PC-3 (cell line): Measurements from ENCODE around the gene PDE6A. TPM values are rescaled to one million over a fixed set of nuclear protein-coding genes. Genes with fewer than 3 reads are reported as not detected.
A peak's percentile ranks its signal among the peaks of the same experiment; 100 is the strongest.

Experiments used
- ATAC-seq: fragments of 200-7000 bp; cut with Tn5 transposase; 2 replicates; pipeline ENCODE4 v1.9.1; 2020; ENCODE audit warnings: mild to moderate bottlenecking, moderate library complexity
- BruUV-seq: library from RNA; stranded (reverse); fragments of 400-500 nt; replicated peaks from 2 replicates; lab custom pipeline; 2021; lab: Mats Ljungman, UMichigan
- CTCF ChIA-PET: fragments of 300-600 bp; sonication (Branson Sonifier 250); formaldehyde crosslinking; loops from one replicate; lab custom pipeline; 2022; ENCODE audit warnings: antibody characterized with exemption; lab: Charles Lee
- POLR2A ChIA-PET: fragments of 300-600 bp; sonication (Branson Sonifier 250); formaldehyde crosslinking; loops from one replicate; lab custom pipeline; 2022; ENCODE audit warnings: antibody characterized with exemption; ENCODE audit not compliant: unreplicated experiment; lab: Charles Lee
- DNase-seq: peaks from one replicate; pipeline ENCODE4 v3.0.0-alpha.2; 2015
- H2AFZ ChIP-seq: fragments of 300-600 bp; sonication (generic); 2 replicates; pipeline ENCODE4 v1.6.0; 2016; ENCODE audit warnings: antibody characterized with exemption, low read length
- H3F3A ChIP-seq: fragments of 300-600 bp; sonication (generic); one replicate; pipeline ENCODE4 v1.6.0; 2017; ENCODE audit warnings: antibody characterized with exemption, low read length, control low read depth, mild to moderate bottlenecking; ENCODE audit not compliant: unreplicated experiment
- H3K27ac ChIP-seq: fragments of 300-600 bp; sonication (generic); 2 replicates; pipeline ENCODE4 v1.5.1; 2016; ENCODE audit warnings: mild to moderate bottlenecking, low read length
- H3K27me3 ChIP-seq: fragments of 300-600 bp; sonication (generic); 2 replicates; pipeline ENCODE4 v1.6.1; 2016; ENCODE audit warnings: low read length, mixed read lengths
- H3K36me3 ChIP-seq: fragments of 300-600 bp; sonication (generic); 2 replicates; pipeline ENCODE4 v1.6.1; 2016; ENCODE audit warnings: low read depth, mixed run types, low read length, mixed read lengths
- H3K4me1 ChIP-seq: fragments of 300-600 bp; sonication (generic); 2 replicates; pipeline ENCODE4 v1.5.1; 2016; ENCODE audit warnings: low read length; ENCODE audit not compliant: insufficient read depth
- H3K4me2 ChIP-seq: fragments of 300-600 bp; sonication (generic); 2 replicates; pipeline ENCODE4 v1.6.0; 2016; ENCODE audit warnings: low read length
- H3K4me3 ChIP-seq: fragments of 300-600 bp; sonication (generic); 2 replicates; pipeline ENCODE4 v1.5.1; 2016; ENCODE audit warnings: mild to moderate bottlenecking, low read length, mixed read lengths
- H3K79me2 ChIP-seq: fragments of 300-600 bp; sonication (generic); 2 replicates; pipeline ENCODE4 v1.6.1; 2017; ENCODE audit warnings: low read length, mixed read lengths
- H3K9ac ChIP-seq: fragments of 300-600 bp; sonication (generic); 2 replicates; pipeline ENCODE4 v1.6.0; 2016; ENCODE audit warnings: mild to moderate bottlenecking, low read length
- H3K9me2 ChIP-seq: fragments of 300-600 bp; sonication (generic); replicated peaks from 2 replicates; pipeline ENCODE4 v1.6.1; 2016; ENCODE audit warnings: mixed run types, low read length, mixed read lengths
- H3K9me3 ChIP-seq: fragments of 300-600 bp; sonication (generic); 2 replicates; pipeline ENCODE4 v1.6.1; 2016; ENCODE audit warnings: low read length, mixed read lengths
- H4K20me1 ChIP-seq: fragments of 300-600 bp; sonication (generic); 2 replicates; pipeline ENCODE4 v1.6.1; 2016; ENCODE audit warnings: low read length, mixed read lengths
- CTCF ChIP-seq: fragments of 300-600 bp; sonication (generic); conservative IDR thresholded peaks from 2 replicates; pipeline ENCODE4 v1.5.1; 2017; ENCODE audit warnings: antibody characterized with exemption, low read depth, mild to moderate bottlenecking, low read length
- EZH2 ChIP-seq: fragments of 300-600 bp; sonication (generic); IDR thresholded peaks from one replicate; pipeline ENCODE4 v1.6.1; 2017; ENCODE audit warnings: antibody characterized with exemption, mild to moderate bottlenecking, low read length; ENCODE audit not compliant: unreplicated experiment
- EZH2phosphoT487 ChIP-seq: fragments of 300-600 bp; sonication (generic); IDR thresholded peaks from 2 replicates; pipeline ENCODE4 v1.6.1; 2018; ENCODE audit warnings: mild to moderate bottlenecking, antibody characterized with exemption, low read length, borderline replicate concordance
- intact Hi-C: fragments of 100-400 bp; cut with micrococcal nuclease; formaldehyde crosslinking; loops from 2 replicates; pipeline ENCODE4 v1.9.0; 2023
- total RNA-seq: library from RNA; depleted of rRNA; stranded (reverse); fragments of >200 nt; gene quantifications from 2 replicates; pipeline ENCODE4 v1.2.3, GENCODE V29; 2014

Gene PDE6A
- total RNA-seq, 1 experiment from 2014 or later, result not detected

DNA sequence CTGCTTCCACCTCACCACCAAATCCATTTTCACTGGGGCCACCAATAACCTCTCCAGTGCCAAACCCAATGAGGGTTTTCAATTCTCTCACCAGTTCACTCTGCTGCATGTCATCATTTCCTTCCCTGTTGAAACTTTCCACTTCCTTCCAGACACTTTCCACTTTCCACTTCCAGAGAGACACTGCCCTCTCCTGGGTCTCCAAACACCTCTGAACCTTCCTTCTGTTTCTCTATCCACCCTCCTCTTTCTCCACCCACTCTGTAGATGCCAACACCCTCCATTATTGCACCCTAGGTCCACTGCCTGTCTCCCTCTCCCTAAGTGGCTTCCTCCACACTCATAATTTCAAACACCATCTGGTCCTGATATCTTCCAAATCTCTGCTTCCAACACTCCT is 39.6 kb downstream of the PDE6A start:
- no peak overlapping the region for H3K27ac ChIP-seq
- no peaks in the 10 kb centered on the region for H3K36me3 ChIP-seq
- TF ChIP-seq EZH2phosphoT487 (no peak), CTCF (no peak), EZH2 (no peak)
- intact Hi-C loops, result no loop called here
- H3F3A ChIP-seq, result no peaks in the 10 kb centered on the region
- no TSS peak for BruUV-seq
- H3K79me2 ChIP-seq, result no peaks in the 10 kb centered on the region
- H4K20me1 ChIP-seq, result no peaks in the 10 kb centered on the region
- no peak overlapping the region for H3K4me3 ChIP-seq
- no peaks in the 10 kb centered on the region for H3K4me1 ChIP-seq
- CTCF ChIA-PET, result no interaction called here
- H3K4me2 ChIP-seq, result no peak overlapping the region
- H3K9ac ChIP-seq, result no peak overlapping the region
- H3K27me3 ChIP-seq, result no peaks in the 10 kb centered on the region
- no peaks in the 10 kb centered on the region for H3K9me3 ChIP-seq
- no peak overlapping the region for H2AFZ ChIP-seq
- ATAC-seq (peak; percentile 42), DNase-seq (no peak)
- POLR2A ChIA-PET, result no interaction called here
- H3K9me2 ChIP-seq, result no peaks in the 10 kb centered on the region

- ChIA-PET POLR2A (no interaction called here), CTCF (no interaction called here)
- Histone ChIP-seq H3K9me2 (no peaks in the 10 kb centered on the region), H3K27ac (no peak overlapping the region), H3K27me3 (no peaks in the 10 kb centered on the region), H3K79me2 (no peaks in the 10 kb centered on the region), H3F3A (no peaks in the 10 kb centered on the region), H2AFZ (no peak overlapping the region), H3K4me2 (no peak overlapping the region), H3K9me3 (no peaks in the 10 kb centered on the region), H3K36me3 (no peaks in the 10 kb centered on the region), H3K4me1 (no peaks in the 10 kb centered on the region), H3K4me3 (no peak overlapping the region), H4K20me1 (no peaks in the 10 kb centered on the region), H3K9ac (no peak overlapping the region)
- no TSS peak for BruUV-seq
- intact Hi-C loops, result no loop called here
- no peak for DNase-seq
- TF ChIP-seq CTCF (no peak), EZH2phosphoT487 (no peak)
- ATAC-seq, result no peak
Measured at GRCh38 chr5:149904293-149904886, 40.2 kb downstream of the PDE6A start.

DNA sequence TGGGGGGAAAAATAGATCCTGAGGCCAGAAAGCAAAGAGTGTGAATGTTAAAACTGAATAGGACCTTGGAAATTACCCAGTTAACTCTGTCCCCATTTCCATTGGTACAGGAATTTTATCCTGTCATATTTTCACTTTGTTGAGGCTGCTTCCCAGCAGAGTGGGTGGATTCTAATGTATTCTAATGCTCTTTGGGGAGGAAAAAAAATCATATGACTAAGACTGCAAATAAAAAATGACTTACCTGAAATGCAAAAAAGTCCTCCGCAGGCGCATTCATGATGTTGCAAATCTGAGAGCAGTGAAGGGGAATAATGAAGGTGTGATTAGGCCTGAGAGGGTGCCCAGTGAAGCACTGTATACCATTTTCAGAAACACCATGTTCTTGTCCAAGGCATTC is 41.2 kb downstream of the PDE6A start:
- H2AFZ ChIP-seq, result no peak overlapping the region
- no peak overlapping the region for H3K4me2 ChIP-seq
- no peaks in the 10 kb centered on the region for H3K36me3 ChIP-seq
- no peaks in the 10 kb centered on the region for H3K9me3 ChIP-seq
- H3K27ac ChIP-seq, result no peak overlapping the region
- H3F3A ChIP-seq, result no peaks in the 10 kb centered on the region
- DNase-seq, result no peak
- no peak for ATAC-seq
- no peaks in the 10 kb centered on the region for H3K27me3 ChIP-seq
- ChIA-PET CTCF (no interaction called here), POLR2A (no interaction called here)
- H3K4me1 ChIP-seq, result no peaks in the 10 kb centered on the region
- no peaks in the 10 kb centered on the region for H4K20me1 ChIP-seq
- intact Hi-C loops, result no loop called here
- no peak overlapping the region for H3K4me3 ChIP-seq
- H3K9me2 ChIP-seq, result no peaks in the 10 kb centered on the region
- H3K79me2 ChIP-seq, result no peaks in the 10 kb centered on the region
- no peak overlapping the region for H3K9ac ChIP-seq
- TF ChIP-seq EZH2 (no peak), EZH2phosphoT487 (no peak), CTCF (no peak)
- BruUV-seq, result no TSS peak
